ENCODE data around the gene TMEM178A.

TMEM178A gene

DNA sequence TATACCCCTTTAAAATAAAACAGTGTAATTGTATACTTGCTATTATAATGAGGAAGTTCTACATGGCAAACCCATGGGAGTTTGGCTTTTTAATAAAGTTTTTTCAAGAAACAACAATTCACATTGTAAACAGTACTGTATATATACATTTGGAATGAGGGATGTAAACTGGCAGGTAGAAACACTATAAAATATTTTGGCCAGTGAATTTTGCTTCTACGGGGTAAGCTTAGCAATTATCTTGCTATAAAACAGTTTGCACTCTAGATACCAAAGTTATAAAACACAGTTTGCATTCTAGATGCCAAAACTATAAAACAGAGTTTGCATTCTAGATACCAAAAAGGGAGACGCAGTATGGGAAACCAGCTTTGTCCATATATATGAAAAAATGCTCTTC, 96.7 kb downstream of the TMEM178A start:
- DNase-seq: no peak
